ENCODE results near the gene LHCGR. TPM values are rescaled to one million over a fixed set of nuclear protein-coding genes. Genes with fewer than 3 reads are reported as not detected.
A peak's percentile ranks its signal among the peaks of the same experiment; 100 is the strongest.

Gene LHCGR
- total RNA-seq, 1 donor from 2014 or later = not detected

DNA sequence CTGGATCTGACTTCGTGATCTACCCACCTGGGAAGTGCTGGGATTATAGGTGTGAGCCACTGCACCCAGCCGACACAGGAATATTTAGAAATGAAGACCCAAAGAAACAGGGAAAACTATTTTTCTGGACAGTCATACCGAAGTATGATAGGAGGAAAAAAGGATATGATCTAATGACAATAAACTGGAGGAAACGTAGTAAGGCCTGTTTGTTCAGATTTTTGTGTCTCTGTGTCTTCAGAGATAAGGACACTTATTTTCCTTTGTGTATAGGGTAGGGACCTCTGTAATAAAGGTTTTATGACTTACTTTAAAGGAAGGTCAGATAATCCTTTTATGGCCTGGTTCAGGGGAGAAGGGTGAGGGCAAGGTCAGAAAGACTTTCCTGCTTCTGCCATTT is 81.9 kb downstream of the LHCGR start:
- DNase-seq (ENCODE audit: extremely low spot score, unreplicated experiment) = no peak
- TF ChIP-seq, protein P1, sequence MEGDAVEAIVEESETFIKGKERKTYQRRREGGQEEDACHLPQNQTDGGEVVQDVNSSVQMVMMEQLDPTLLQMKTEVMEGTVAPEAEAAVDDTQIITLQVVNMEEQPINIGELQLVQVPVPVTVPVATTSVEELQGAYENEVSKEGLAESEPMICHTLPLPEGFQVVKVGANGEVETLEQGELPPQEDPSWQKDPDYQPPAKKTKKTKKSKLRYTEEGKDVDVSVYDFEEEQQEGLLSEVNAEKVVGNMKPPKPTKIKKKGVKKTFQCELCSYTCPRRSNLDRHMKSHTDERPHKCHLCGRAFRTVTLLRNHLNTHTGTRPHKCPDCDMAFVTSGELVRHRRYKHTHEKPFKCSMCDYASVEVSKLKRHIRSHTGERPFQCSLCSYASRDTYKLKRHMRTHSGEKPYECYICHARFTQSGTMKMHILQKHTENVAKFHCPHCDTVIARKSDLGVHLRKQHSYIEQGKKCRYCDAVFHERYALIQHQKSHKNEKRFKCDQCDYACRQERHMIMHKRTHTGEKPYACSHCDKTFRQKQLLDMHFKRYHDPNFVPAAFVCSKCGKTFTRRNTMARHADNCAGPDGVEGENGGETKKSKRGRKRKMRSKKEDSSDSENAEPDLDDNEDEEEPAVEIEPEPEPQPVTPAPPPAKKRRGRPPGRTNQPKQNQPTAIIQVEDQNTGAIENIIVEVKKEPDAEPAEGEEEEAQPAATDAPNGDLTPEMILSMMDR (IDR thresholded peaks at IDR 0.05) = no peak
- H3K4me1 Mint-ChIP-seq (ENCODE audit: unreplicated experiment) = no peaks in the 10 kb centered on the region

DNA sequence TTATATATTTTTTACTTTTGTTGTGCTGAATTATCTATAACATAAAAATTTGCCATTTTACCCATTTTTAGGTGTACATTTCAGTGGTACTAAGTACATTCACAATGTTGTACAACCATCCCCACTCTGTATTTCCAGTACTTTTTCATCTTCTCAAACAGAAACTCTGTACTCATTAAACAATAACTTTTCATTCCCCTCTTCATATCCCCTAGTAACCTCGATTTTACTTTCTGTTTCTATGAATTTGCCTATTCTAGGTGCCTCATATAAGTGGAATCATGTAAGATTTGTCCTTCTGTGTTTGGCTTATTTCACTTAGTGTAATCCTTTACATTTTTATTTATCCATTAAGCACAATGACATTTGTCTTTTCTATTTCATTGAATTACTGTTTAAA is 86.5 kb downstream of the LHCGR start:
- no peak overlapping the region for H3K27ac Mint-ChIP-seq (ENCODE audit: unreplicated experiment)
- H3K4me1 Mint-ChIP-seq (ENCODE audit: unreplicated experiment) = no peaks in the 10 kb centered on the region
- H3K9me3 Mint-ChIP-seq (ENCODE audit: unreplicated experiment) = peaks cover 11% of the 10 kb centered on the region
- H3K27me3 Mint-ChIP-seq (ENCODE audit: unreplicated experiment) = no peaks in the 10 kb centered on the region
- peaks cover 7% of the 10 kb centered on the region for H3K36me3 Mint-ChIP-seq (ENCODE audit: unreplicated experiment)
- TF ChIP-seq, protein P1 (IDR thresholded peaks at IDR 0.05) = no peak
- DNase-seq (ENCODE audit: extremely low spot score, unreplicated experiment) = no peak
- H3K4me3 Mint-ChIP-seq (ENCODE audit: unreplicated experiment) = no peak overlapping the region

More for the DNA sequence above, 81.9 kb downstream of the LHCGR start:
- Mint-ChIP-seq H3K4me3 (ENCODE audit: unreplicated experiment) (no peak overlapping the region), H3K27me3 (ENCODE audit: unreplicated experiment) (no peaks in the 10 kb centered on the region), H3K36me3 (ENCODE audit: unreplicated experiment) (peaks cover 7% of the 10 kb centered on the region), H3K9me3 (ENCODE audit: unreplicated experiment) (peaks cover 7% of the 10 kb centered on the region), H3K27ac (ENCODE audit: unreplicated experiment) (no peak overlapping the region)

DNA sequence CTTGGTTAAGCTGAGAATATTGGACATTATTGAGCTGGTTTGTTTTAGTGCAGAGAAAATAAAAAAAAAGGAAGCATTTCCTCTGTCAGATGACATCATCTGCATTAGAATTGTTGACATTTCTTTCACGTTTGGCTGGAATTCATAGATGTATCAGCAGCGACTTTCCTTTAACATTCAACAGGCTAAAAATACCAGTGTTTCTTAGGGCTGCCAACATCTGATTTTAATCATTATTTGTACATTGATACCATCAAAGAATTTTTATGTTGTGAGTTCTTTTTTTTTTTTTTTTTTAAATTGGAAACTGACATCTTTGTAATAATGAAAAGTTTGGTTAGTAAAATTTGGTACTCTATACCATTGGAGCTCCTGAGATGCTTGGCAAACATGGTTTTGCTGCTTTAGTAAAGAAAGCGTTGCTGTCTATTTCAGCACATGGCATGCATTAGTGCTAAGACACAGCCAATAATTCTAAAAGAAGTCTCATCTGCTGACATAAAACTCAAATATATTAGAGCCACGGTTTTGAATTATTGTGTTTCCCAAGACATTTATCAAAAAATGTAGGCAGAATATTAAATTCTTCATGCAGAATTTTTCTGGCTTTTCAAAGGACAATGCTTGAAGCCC is 104.2 kb downstream of the LHCGR start:
- no peak for DNase-seq (ENCODE audit: extremely low spot score, unreplicated experiment)
- H3K9me3 Mint-ChIP-seq (ENCODE audit: unreplicated experiment) = no peaks in the 10 kb centered on the region
- H3K4me1 Mint-ChIP-seq (ENCODE audit: unreplicated experiment) = peaks cover 14% of the 10 kb centered on the region
- peak overlapping the region; percentile 23 for H3K27ac Mint-ChIP-seq (ENCODE audit: unreplicated experiment)
- H3K27me3 Mint-ChIP-seq (ENCODE audit: unreplicated experiment) = no peaks in the 10 kb centered on the region
- H3K4me3 Mint-ChIP-seq (ENCODE audit: unreplicated experiment) = no peak overlapping the region
- TF ChIP-seq, protein P1 (IDR thresholded peaks at IDR 0.05) = no peak
- H3K36me3 Mint-ChIP-seq (ENCODE audit: unreplicated experiment) = peaks cover 2% of the 10 kb centered on the region

DNA sequence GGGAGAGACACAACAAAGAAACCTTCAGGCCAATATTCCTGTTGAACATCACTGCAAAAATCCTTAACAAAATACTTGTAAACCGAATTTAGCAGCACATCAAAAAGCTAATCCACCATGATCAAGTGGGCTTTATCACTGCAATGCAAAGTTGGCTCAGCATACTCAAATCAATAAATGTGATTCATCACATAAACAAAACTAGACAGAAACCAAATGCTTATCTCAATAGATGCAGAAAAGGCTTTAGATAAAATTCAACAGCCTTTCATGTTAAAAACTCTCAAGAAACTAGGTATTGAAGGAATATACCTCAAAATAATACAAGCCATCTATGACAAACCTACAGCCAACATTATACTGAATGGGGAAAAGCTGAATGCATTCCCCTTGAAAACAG is 117.3 kb downstream of the LHCGR start:
- no peaks in the 10 kb centered on the region for H3K36me3 Mint-ChIP-seq (ENCODE audit: unreplicated experiment)
- H3K9me3 Mint-ChIP-seq (ENCODE audit: unreplicated experiment) = peaks cover 15% of the 10 kb centered on the region
- DNase-seq (ENCODE audit: extremely low spot score, unreplicated experiment) = no peak
- H3K27ac Mint-ChIP-seq (ENCODE audit: unreplicated experiment) = no peak overlapping the region
- no peaks in the 10 kb centered on the region for H3K4me1 Mint-ChIP-seq (ENCODE audit: unreplicated experiment)
- peaks cover 19% of the 10 kb centered on the region for H3K27me3 Mint-ChIP-seq (ENCODE audit: unreplicated experiment)
- TF ChIP-seq, protein P1 (IDR thresholded peaks at IDR 0.05) = no peak
- H3K4me3 Mint-ChIP-seq (ENCODE audit: unreplicated experiment) = no peak overlapping the region

Other genes starting within 250 kb of the LHCGR start
- 37.5 and 38.0 TPM in 2 replicates for gene STON1, start 225.6 kb downstream of the LHCGR start, total RNA-seq
- 1.9 TPM in 1 of 2 replicates, not detected in the other for gene GTF2A1L, start 137.9 kb downstream of the LHCGR start, total RNA-seq

Data from osteocyte (in vitro differentiated cells).